Astrocyte (in vitro differentiated cells and primary cell): Measurements from ENCODE around the gene WNT3.

Experiments used
- CTCF ChIP-seq: IDR thresholded peaks from 2 replicates; pipeline ENCODE4 v1.5.1; 2011; ENCODE audit warnings: low read depth, mild to moderate bottlenecking, inconsistent platforms, low read length, moderate library complexity; ENCODE audit not compliant: insufficient read depth
- EZH2 ChIP-seq: IDR thresholded peaks from 2 replicates; pipeline ENCODE4 v1.6.1; 2012; ENCODE audit warnings: mild to moderate bottlenecking, low read length, inconsistent platforms; ENCODE audit not compliant: insufficient read depth

- TF ChIP-seq CTCF (no peak), EZH2 (no peak)
These were observed 4.6 kb downstream of the WNT3 start for GRCh38 chr17:46813920-46814319.
